ENCODE results near the gene CDC45. TPM values are rescaled to one million over a fixed set of nuclear protein-coding genes. Genes with fewer than 3 reads are reported as not detected.

The CDC45 gene
- total RNA-seq, 4 donors from 2014 or later = 3.4 to 16.7 (median 9.1) TPM

GRCh38 chr22:19463491-19464469 lies 15.9 kb upstream of the CDC45 start:
- intact Hi-C loops (cut with DNase I) = no loop called here
- Histone ChIP-seq H3K4me3 (no peak overlapping the region), H3K27me3 (no peaks in the 10 kb centered on the region), H3K36me3 (peaks cover 24 to 100% (median 45%) of the 10 kb centered on the region in 3 donors), H3K9me3 (no peaks in the 10 kb centered on the region), H3K4me1 (no peaks in the 10 kb centered on the region), H3K27ac (no peak overlapping the region)
- WGBS, 2 donors = 69 to 74% methylated on average over 6 to 7 of the region's 7 CpGs
- DNase-seq = no peak
- TF ChIP-seq POLR2A (IDR thresholded peaks at IDR 0.05) (no peak), CTCF (IDR thresholded peaks at IDR 0.05) (no peak)

GRCh38 chr22:19464546-19464945 lies 15.2 kb upstream of the CDC45 start:
- no peak for TF ChIP-seq POLR2A (IDR thresholded peaks at IDR 0.05)
- TF ChIP-seq CTCF (IDR thresholded peaks at IDR 0.05) = no peak
- Histone ChIP-seq H3K27me3 (no peaks in the 10 kb centered on the region), H3K9me3 (no peaks in the 10 kb centered on the region), H3K4me3 (no peak overlapping the region), H3K4me1 (no peaks in the 10 kb centered on the region), H3K36me3 (peaks cover 32 to 100% (median 53%) of the 10 kb centered on the region in 3 donors), H3K27ac (no peak overlapping the region)
- intact Hi-C loops (cut with DNase I) = no loop called here
- 58 to 85% methylated on average over 1 of the region's 1 CpG for WGBS, 2 donors
- DNase-seq = no peak

- no peak for TF ChIP-seq POLR2A (IDR thresholded peaks at IDR 0.05)
- TF ChIP-seq CTCF (IDR thresholded peaks at IDR 0.05) = no peak
- intact Hi-C loops (cut with DNase I) = no loop called here
- Histone ChIP-seq H3K27ac (no peak overlapping the region), H3K4me1 (no peaks in the 10 kb centered on the region), H3K9me3 (no peaks in the 10 kb centered on the region), H3K4me3 (no peak overlapping the region), H3K27me3 (no peaks in the 10 kb centered on the region), H3K36me3 (peaks cover 36 to 100% (median 57%) of the 10 kb centered on the region in 3 donors)
- DNase-seq = no peak
- WGBS, 2 donors = 72 to 93% methylated on average over 4 of the region's 4 CpGs
Measured at GRCh38 chr22:19464975-19465374, 14.7 kb upstream of the CDC45 start.

- Histone ChIP-seq H3K27ac (no peak overlapping the region), H3K9me3 (no peaks in the 10 kb centered on the region), H3K4me3 (no peak overlapping the region), H3K27me3 (no peaks in the 10 kb centered on the region), H3K4me1 (no peaks in the 10 kb centered on the region), H3K36me3 (peaks cover 39 to 100% (median 64%) of the 10 kb centered on the region in 3 donors)
- intact Hi-C loops (cut with DNase I) = no loop called here
- 88 to 91% methylated on average over 11 to 14 of the region's 14 CpGs for WGBS, 2 donors
- DNase-seq = no peak
- TF ChIP-seq CTCF (IDR thresholded peaks at IDR 0.05) (no peak), POLR2A (IDR thresholded peaks at IDR 0.05) (no peak)
Measured at GRCh38 chr22:19466126-19466716, 13.5 kb upstream of the CDC45 start.
